GM18951 (cell line): ENCODE results near the gene OR11A1.

ENCODE experiments used
- POLR2A ChIP-seq: IDR thresholded peaks from 4 replicates; pipeline ENCODE4 v1.6.1; 2011; ENCODE audit warnings: mild to moderate bottlenecking; ENCODE audit not compliant: insufficient read length, insufficient read depth; ENCODE audit errors: extremely low read depth
- in situ Hi-C: fragments of 300-500 bp; cut with MboI; formaldehyde crosslinking; loops from one replicate; pipeline ENCODE4 v1.12.0; 2022; ENCODE audit warnings: low sequenced_read_pairs, mixed read lengths, inconsistent platforms; ENCODE audit not compliant: unreplicated experiment

OR11A1 gene, protein sequence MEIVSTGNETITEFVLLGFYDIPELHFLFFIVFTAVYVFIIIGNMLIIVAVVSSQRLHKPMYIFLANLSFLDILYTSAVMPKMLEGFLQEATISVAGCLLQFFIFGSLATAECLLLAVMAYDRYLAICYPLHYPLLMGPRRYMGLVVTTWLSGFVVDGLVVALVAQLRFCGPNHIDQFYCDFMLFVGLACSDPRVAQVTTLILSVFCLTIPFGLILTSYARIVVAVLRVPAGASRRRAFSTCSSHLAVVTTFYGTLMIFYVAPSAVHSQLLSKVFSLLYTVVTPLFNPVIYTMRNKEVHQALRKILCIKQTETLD

DNA sequence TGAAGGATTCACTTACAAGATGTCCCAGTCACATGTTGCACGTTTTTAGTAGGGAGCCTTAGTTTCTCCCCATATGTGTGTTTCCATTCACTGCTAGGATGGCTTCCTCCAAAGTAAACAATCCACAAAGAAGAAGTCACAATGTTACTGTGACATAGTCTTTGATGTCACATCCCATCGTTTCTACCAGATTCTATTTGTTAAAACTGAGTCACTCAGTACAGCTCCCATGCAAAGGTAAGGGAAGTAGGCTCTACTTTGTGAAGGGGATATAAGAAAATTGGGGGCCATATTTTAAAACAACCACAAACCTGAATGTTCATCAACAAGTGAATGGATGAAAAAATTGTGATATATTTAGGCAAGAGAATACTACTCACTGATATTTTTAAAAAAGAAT, at the start of gene OR11A1, which contains the start of gene OR2H1:
Gene OR11A1, minus strand, starts transcription at position 101 of the 400 bp plus-strand sequence. CDS start 29,430 bp downstream, outside the sequence.
Gene OR2H1, plus strand, starts transcription at position 185 of the 400 bp plus-strand sequence. CDS start 4,615 bp downstream, outside the sequence.
- no peak for TF ChIP-seq POLR2A
- in situ Hi-C loops = no loop called here

DNA sequence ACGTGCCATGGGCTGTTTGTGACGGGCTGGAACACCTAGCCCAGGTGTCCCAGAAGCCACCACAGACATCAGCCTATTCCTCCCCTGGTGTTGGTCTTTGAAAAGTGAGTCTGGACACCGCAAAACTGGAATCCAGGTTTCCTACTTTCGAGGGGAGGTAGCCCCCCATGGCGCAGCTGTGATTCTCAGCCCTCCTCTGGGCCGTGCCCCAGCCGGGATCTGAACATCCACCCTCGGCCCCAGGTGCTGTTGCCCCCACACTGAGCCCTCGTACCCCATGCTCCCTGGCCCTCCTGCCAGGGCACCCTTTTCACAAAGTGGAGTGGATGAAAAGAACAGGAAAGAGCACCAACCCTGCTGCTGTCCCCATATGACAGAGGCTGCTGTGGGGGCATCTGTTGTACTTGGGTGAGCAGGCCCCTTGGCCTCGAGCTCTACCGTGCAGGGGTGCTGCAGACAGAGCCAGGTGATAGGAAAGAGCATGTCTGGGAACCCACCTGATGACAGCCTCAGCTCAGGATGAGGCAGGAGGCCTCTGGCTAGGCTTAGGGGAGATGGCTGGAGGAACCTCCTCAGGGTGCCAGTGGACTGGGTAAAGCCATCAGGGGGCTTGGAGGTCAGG, 49.7 kb upstream of the OR11A1 start:
- in situ Hi-C loops = no loop called here
- TF ChIP-seq POLR2A = no peak

DNA sequence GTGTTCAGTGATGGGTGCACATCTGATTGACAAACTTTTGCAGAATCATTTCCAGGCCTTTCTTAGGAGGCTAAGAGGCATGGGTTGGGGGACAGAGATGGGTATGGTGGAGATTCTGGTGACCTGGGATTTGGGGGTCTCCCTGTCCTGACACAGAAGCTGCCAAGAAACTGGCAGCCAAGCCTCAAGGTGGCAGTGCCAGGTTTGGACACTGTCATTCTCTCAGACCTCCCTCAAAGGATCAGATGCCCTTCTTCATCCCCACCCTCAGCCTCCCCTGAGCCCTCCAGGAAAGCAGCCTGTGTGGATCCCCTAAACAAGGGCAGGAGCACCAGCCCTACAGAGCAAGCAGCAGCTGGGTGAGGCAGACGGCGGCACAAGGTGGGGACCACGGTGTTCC, 48.9 kb upstream of the OR11A1 start:
- in situ Hi-C loops = no loop called here
- no peak for TF ChIP-seq POLR2A

DNA sequence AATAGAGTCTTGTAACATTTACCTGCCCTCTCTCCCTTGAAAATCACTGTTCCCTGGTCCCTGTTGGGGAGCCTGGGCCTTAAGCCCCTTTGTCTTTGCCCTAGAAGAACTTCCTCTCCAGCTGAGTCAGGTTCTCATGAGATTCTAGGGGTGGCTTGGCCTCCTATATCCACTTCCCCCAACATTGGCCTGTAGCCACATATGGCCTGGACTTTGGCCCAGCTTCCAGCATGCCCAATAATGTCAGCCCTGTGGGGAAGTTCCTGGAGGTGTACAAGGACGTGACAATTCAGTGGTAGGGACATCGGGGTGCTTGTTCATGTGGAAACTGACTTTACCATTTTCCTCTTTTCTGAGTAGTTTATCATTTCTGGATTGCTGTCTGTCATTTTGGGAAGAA, 48.1 kb upstream of the OR11A1 start:
- TF ChIP-seq POLR2A = no peak

DNA sequence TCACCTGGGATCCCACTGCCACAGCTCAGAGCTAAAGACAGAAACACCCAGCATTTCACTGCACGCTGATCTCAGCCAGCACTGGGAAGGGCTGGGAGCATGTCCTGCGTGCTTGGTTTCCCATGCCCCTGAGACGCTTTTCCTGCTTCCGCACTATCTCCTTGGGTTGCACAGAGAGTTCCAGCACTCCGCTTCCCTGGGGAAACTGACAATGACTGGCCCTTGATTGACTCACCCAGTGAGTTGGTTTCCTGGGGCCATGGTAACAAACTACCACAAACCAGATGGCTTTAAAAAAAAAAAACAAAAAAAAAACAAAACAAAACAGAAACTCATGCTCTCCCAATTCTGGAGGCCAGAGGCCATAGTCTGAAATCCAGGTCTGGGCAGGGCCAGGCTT, 45.7 kb upstream of the OR11A1 start:
- in situ Hi-C loops = no loop called here
- no peak for TF ChIP-seq POLR2A

More for the DNA sequence above, 48.1 kb upstream of the OR11A1 start:
- in situ Hi-C loops = no loop called here

DNA sequence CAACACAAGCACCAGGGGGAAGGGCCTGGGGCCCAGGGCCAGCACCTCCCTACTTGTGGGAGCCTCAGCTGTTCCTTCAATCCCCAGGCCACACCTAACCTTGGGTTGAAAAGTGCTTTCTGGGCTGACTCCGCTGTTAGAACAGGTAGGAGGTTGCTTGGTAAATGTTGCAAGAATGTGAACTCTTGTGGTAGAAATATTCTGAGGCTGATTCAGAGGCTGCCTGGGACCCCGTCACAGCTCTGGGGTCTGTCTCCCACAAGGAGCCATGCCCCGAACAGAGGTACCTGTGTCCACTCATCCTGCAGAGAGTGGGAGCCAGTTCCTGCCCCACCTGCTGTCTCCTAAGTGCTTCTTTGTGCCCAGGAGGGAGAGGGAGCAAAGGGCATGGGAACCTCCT, 45.3 kb upstream of the OR11A1 start:
- TF ChIP-seq POLR2A = no peak
- in situ Hi-C loops = no loop called here

DNA sequence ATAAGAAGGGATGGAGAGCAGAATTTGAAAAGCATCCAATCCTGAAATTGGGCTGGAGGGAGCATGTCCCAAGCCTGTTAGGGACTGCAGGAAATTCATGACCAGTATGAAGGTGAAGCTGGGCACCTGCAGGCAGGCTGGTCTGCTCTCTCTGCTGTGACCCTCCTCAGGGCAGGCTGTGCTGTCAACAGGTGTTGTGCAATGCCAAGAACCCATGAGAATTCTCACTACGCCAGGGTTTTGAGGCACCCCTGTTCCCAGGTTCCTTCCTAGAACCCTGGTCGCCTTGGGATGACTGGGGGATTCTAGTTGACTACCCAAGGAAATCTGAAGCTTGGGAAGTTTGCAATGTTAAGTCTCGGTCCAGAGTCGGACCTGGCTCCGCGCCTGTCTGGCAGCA, 44.2 kb upstream of the OR11A1 start:
- no peak for TF ChIP-seq POLR2A
- in situ Hi-C loops = no loop called here

DNA sequence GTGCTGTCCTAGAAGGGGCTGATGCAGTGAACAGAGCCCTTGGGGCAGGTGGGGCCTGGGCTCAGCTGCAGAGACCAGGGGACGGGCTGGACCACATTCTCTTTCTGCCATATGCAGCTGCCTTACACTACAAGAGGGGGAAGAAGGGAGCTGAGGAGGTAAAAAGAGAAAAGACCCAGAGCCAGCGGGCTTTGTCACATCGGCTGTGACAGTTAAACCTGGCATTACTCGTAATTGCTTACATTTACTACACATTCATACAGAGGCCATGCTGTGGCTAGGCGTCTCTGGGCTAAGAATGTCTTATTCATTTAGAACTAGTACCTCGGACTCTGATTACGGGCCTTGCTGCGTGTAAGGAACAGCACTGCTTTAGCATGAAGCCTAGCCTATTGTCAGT, 43.7 kb upstream of the OR11A1 start:
- in situ Hi-C loops = no loop called here

DNA sequence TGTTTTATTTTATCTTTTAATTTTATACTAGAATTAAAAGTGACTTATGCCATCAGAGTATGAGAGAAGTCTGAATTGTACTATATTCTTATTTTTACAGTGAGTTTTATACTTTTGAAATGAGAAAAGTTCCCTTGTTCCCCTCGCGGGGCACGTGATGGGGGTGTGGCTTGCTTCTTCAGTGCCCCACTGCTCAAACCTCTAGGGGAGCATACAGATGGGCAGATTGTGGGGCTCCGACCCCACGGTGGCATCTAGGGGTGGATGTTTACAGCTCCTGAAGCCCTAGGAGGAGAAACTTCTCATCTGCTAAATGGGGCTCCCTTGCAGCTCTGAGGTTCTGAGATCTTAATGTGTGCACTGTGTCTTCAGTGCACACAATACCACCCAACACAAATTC, 42.8 kb upstream of the OR11A1 start:
- in situ Hi-C loops = no loop called here
- TF ChIP-seq POLR2A = no peak

More for the DNA sequence above, 43.7 kb upstream of the OR11A1 start:
- TF ChIP-seq POLR2A = no peak

DNA sequence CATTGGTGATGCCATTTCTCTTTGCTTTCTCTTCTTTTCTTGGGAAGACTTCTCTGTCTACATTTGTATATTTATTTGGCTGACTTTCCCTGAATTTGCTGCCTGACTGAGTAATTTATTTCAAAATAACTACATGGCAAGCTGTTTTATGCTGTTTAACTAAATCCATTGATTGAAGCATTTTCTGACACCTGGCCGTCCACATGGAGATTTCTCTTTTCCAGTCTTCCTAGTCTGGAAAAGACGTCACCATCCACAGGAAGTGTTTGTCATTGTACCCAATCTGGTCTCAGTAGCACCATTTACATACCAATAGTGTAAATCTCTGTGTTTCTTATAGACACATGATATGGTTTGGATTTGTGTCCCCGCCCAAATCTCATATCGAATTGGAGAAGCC, 40.1 kb upstream of the OR11A1 start:
- in situ Hi-C loops = no loop called here
- no peak for TF ChIP-seq POLR2A

DNA sequence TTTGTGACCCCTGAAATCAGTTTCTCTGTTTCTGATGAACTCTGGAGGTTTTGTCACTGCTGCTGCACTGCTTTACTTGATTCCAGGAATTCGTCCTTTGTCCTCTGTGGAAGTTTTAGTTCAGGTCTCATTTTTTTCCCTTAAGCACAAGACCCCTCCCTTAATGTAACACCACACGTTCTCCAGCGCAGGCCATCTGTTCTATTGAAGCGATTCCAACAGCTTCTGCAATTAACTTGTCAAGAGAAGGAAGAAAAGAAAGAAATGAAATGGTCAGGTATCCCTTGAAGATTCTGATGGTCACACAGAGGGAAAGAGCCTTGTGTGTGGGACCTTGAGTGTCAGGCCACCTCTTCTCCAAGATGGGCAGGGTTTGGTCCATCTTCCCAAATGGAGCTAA, 38.7 kb upstream of the OR11A1 start:
- in situ Hi-C loops = no loop called here
- no peak for TF ChIP-seq POLR2A

DNA sequence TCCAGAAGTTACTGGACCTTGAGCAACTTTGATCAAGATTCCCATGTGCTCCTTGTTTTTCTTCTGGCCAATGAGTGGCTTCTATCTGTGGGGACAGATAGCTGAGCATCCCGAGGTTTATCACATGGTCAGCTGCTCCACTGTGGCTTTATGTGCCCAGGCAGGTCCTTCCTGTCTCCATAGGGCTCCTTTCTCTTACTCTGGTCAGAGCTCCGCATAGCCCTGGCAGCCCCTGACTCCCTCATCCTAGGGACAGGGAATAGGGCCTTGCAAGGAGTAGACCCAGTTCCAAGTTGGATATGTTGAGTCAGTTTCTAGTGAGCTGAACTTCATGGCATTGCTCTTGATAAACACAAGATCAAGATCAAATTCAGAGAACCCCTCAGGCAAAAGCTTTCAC, 37.3 kb upstream of the OR11A1 start:
- in situ Hi-C loops = no loop called here
- no peak for TF ChIP-seq POLR2A

DNA sequence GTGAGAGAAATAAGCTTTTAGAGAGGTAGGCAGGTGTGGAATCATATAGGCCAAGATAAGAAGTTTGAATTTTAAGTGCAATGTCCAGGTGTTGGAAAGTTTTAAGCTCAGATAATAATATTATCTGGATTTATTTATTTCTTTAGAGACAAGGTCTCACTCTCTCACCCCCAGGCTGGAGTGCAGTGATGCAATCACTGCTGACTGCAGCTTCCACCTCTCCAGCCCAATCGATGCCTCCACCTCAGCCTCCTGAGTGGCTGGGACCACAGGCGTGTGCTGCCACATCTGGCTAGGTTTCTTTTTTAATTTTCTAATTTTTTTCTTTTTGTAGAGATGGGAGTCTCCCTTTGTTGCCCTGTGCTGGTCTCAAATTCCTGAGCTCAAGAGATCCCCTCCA, 36.4 kb upstream of the OR11A1 start:
- in situ Hi-C loops = no loop called here

DNA sequence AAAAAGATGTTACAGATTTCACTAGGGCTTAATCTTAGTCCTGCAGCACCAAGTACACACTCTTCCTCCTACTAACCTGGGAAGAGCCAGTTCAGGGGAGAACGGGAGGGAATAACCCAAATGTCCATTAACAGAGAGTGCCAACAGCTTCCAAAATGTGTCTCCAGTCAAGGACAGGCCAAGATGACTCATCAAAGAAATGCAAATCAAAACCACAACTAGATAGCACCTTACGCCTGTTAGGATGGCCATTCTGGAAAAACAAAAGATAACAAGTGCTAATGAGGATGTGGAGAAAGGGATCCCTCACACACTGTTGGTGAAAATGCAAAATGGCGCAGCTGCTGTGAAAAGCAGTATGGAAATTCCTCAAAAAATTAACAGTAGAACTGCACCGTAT, 34.7 kb upstream of the OR11A1 start:
- TF ChIP-seq POLR2A = no peak
- in situ Hi-C loops = no loop called here

More for the DNA sequence above, 36.4 kb upstream of the OR11A1 start:
- no peak for TF ChIP-seq POLR2A
